Tibial artery (tissue), 4 donors: Measurements from ENCODE around the gene KCNQ1.

ENCODE experiments used
- DNase-seq, 2 donors: peaks; one replicate each; pipeline ENCODE4 v3.0.0-alpha.2; 2019
- H3K27ac ChIP-seq, 2 donors: fragments of 200-600 bp; sonication (generic) in 1 of 2; 1 replicate in 1 of 2; 2 replicates in 1 of 2; pipeline ENCODE4 v1.5.1; 2018 to 2019; ENCODE audit warnings: mild to moderate bottlenecking in 1 of 2
- H3K27me3 ChIP-seq, 2 donors: fragments of 200-600 bp; sonication (generic) in 1 of 2; one replicate each; pipeline versions ENCODE4 v1.5.1 to v1.6.0; 2016 to 2019
- H3K36me3 ChIP-seq, 3 donors: fragments of 200-600 bp; sonication (generic) in 2 of 3; one replicate each; pipeline ENCODE4 v1.5.1; 2016 to 2019; ENCODE audit warnings: mild to moderate bottlenecking in 2 of 3
- H3K4me1 ChIP-seq, 4 donors: fragments of 200-600 bp; sonication (generic) in 2 of 4; 1 replicate in 3 of 4; 2 replicates in 1 of 4; pipeline ENCODE4 v1.5.1; 2016 to 2019
- H3K4me3 ChIP-seq, 2 donors: fragments of 200-600 bp; sonication (generic) in 1 of 2; 1 replicate in 1 of 2; 2 replicates in 1 of 2; pipeline ENCODE4 v1.5.1; 2018 to 2019; ENCODE audit warnings: mild to moderate bottlenecking in 2 of 2
- H3K9me3 ChIP-seq, 3 donors: fragments of 200-600 bp; sonication (generic) in 1 of 3; one replicate each; pipeline ENCODE4 v1.5.1; 2016 to 2019
- CTCF ChIP-seq, 2 experiments: fragments of 200-600 bp in 1 of 2; fragments of 450-650 bp in 1 of 2; IDR thresholded peaks; one replicate each; pipeline ENCODE4 v1.5.1; 2017 to 2019; ENCODE audit warnings: antibody characterized with exemption in 2 of 2, mild to moderate bottlenecking in 1 of 2, moderate library complexity in 1 of 2
- intact Hi-C: fragments of 100-400 bp; cut with DNase I; formaldehyde crosslinking; loops from one replicate; pipeline ENCODE4 v1.15.0; 2023; ENCODE audit warnings: low total_unique reads

KCNQ1 gene

DNA sequence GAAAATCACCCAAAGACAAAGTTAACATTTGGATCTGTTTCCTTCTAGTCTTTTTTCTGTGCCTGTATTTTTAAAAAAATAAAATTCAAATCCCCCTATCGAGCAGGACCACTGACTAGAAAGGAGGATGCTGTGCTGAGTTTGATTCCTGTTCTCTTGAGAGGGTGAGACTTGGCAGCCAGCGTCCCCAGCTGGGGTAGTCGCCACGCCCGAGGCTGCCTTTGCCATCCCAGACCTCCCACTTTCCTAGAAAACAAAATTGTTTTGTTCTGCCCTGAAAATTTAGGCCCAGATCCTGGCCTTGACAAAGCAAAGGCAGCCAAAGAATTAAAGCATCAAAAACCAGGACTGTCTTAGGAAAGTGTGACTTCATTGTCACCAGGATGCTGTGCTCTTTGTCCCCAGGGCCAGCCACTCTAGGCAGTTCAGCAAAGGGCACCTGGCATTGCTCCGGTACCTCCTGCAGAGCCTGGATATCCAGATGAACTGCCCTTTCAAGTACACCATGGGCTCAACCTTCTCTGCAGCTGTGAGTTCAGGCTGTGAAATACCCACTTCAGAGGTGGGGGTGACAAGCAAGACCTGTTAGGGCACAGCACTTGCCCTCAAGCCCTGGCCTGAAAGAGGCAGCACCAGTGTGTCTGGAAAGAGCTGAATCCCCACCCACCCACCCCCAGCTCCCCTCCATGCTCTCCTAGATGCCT is 210.4 kb downstream of the KCNQ1 start:
- H3K27ac ChIP-seq = no peak overlapping the region
- no peak for TF ChIP-seq CTCF (IDR thresholded peaks at IDR 0.05)
- no peaks in the 10 kb centered on the region for H3K4me1 ChIP-seq
- H3K4me3 ChIP-seq = no peak overlapping the region
- peaks cover 2 to 77% (median 16%) of the 10 kb centered on the region in 3 donors for H3K9me3 ChIP-seq
- no peak for DNase-seq
- H3K27me3 ChIP-seq = peaks cover 0 to 5% of the 10 kb centered on the region in 2 donors
- intact Hi-C loops = no loop called here
- H3K36me3 ChIP-seq = no peaks in the 10 kb centered on the region

DNA sequence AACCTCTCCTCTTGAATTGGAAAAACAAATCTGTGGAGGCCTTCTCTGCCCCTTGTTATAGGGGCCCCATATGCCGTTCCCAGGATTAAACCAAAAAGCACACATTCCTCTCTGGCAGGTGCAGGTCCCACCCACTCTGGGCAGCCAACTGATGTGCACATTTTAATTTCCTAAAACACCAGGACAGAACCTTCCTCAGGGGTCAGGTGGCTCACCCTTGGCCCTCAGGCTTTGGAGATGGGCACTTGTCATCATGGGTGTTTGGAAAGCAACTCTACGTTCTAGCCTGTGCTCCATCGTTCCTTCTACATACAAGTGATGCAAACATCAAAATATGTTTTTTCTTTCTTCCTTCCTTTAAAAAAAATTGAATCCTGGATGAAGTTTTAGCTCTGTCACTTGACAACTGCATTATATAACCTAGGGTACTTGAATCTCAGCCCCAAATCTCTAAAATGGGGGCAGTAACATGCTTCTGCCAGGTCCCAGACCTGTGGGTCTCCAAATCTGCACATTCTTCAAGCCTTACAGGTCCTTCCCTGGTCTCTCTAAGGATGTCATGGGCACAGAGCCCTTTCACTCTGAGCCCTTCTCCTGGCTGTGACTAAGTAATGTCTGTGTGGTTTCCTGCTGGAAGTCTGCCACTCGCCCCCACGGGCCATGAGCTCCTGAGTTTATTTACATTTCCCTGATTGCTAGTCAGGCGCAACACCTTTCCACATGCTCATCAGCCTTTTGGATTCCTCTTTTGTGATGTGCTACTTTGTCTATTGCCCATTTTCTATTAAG is 211.2 kb downstream of the KCNQ1 start:
- DNase-seq = no peak
- H3K27ac ChIP-seq = no peak overlapping the region
- H3K9me3 ChIP-seq = peaks cover 2 to 77% (median 15%) of the 10 kb centered on the region in 3 donors
- intact Hi-C loops = no loop called here
- H3K4me3 ChIP-seq = no peak overlapping the region
- H3K36me3 ChIP-seq = no peaks in the 10 kb centered on the region
- TF ChIP-seq CTCF (IDR thresholded peaks at IDR 0.05) = no peak
- H3K4me1 ChIP-seq = no peaks in the 10 kb centered on the region
- peaks cover 0 to 5% of the 10 kb centered on the region in 2 donors for H3K27me3 ChIP-seq

GRCh38 chr11:2656859-2657258 is 212.1 kb downstream of the KCNQ1 start:
- no peaks in the 10 kb centered on the region for H3K36me3 ChIP-seq
- TF ChIP-seq CTCF (IDR thresholded peaks at IDR 0.05) = no peak
- H3K4me1 ChIP-seq = no peaks in the 10 kb centered on the region
- H3K27ac ChIP-seq = no peak overlapping the region
- no peak overlapping the region for H3K4me3 ChIP-seq
- intact Hi-C loops = no loop called here
- no peak for DNase-seq
- H3K27me3 ChIP-seq = peaks cover 0 to 2% of the 10 kb centered on the region in 2 donors
- peaks cover 2 to 77% (median 16%) of the 10 kb centered on the region in 3 donors for H3K9me3 ChIP-seq

GRCh38 chr11:2657697-2658284 is 213.0 kb downstream of the KCNQ1 start:
- TF ChIP-seq CTCF (IDR thresholded peaks at IDR 0.05) = no peak
- H3K9me3 ChIP-seq = peaks cover 2 to 76% (median 22%) of the 10 kb centered on the region in 3 donors
- intact Hi-C loops = no loop called here

GRCh38 chr11:2660357-2660939 is 215.6 kb downstream of the KCNQ1 start:
- Histone ChIP-seq H3K4me3 (no peak overlapping the region), H3K4me1 (no peaks in the 10 kb centered on the region), H3K36me3 (no peaks in the 10 kb centered on the region), H3K27me3 (no peaks in the 10 kb centered on the region), H3K9me3 (peaks cover 0 to 55% (median 16%) of the 10 kb centered on the region in 3 donors), H3K27ac (no peak overlapping the region)
- no peak for TF ChIP-seq CTCF (IDR thresholded peaks at IDR 0.05)
- intact Hi-C loops = no loop called here
- no peak for DNase-seq

More at GRCh38 chr11:2657697-2658284, 213.0 kb downstream of the KCNQ1 start:
- DNase-seq = no peak
- Histone ChIP-seq H3K4me1 (no peaks in the 10 kb centered on the region), H3K36me3 (no peaks in the 10 kb centered on the region), H3K4me3 (no peak overlapping the region), H3K27ac (no peak overlapping the region), H3K27me3 (peaks cover 0 to 2% of the 10 kb centered on the region in 2 donors)
